Measurements from ENCODE around the gene TIMM22. TPM values are rescaled to one million over a fixed set of nuclear protein-coding genes. Genes with fewer than 3 reads are reported as not detected.
"Not testable (repeated sequence)": the region's sequence is repeated elsewhere in the genome, so short reads cannot be mapped to it uniquely, and the experiment has no call there.

Gene TIMM22
- total and polyA plus RNA-seq, 5 donors: 13.9 to 16.1 (median 14.2) TPM

DNA sequence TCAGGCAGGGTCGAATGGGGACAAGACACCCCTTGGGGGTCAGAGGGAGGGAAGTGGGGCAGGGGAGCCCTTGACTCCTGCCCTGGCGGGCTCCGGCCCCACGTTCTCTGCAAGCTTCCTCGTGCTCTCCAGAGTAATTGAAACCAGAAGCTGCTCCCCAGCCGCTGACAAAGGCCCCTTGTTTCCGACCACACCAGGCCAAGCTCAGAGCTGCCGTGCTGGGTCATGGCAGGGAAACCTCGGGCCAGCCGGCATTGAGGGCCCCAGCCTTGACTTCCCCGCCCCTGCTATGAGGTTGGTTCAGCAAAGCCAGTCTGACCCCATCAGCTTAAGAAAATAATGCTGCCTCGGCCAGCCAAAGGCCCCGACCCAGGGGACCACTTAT, 43.3 kb downstream of the TIMM22 start:
- ATAC-seq: peak; percentile 1 to 6
- Histone ChIP-seq H3K27ac (ENCODE audit: low read length) (peak overlapping the region; percentile 16), H3K4me1 (ENCODE audit: control insufficient read depth, insufficient read depth, low read length) (no peaks in the 10 kb centered on the region), H3K4me3 (ENCODE audit: low read length) (no peak overlapping the region), H3K9me3 (ENCODE audit: control insufficient read depth, low read length) (no peaks in the 10 kb centered on the region), H3K27me3 (ENCODE audit: control insufficient read depth, insufficient read depth) (no peaks in the 10 kb centered on the region)
- DNase-seq: peak; percentile 57 to 81 (median 71)
- intact Hi-C loops (cut with DNase I): no loop called here
- WGBS: 49% methylated on average over 13 of the region's 13 CpGs

DNA sequence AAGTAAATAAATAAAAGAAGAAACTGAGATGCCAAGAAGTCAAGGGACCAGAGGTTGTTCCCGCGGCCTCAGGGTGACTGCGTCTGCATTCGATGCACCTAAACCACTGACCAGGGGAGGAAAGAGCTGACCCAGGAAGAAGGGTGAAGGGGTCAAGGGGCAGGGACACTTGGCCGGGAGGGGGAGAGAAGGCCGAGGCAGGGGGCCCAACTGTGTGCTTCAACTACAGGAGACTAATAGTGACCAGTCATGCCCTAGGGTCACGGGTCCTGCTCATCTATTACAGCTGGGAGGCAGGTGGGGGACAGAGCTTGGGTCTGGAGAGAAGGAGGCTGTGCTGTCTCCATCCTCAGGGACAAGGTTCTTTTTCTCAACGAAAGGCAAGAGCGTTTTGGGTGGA, 44.8 kb downstream of the TIMM22 start:
- 94% methylated on average over 9 of the region's 9 CpGs for WGBS
- Histone ChIP-seq H3K9me3 (ENCODE audit: control insufficient read depth, low read length) (no peaks in the 10 kb centered on the region), H3K4me3 (ENCODE audit: low read length) (no peak overlapping the region), H3K27ac (ENCODE audit: low read length) (no peak overlapping the region), H3K4me1 (ENCODE audit: control insufficient read depth, insufficient read depth, low read length) (no peaks in the 10 kb centered on the region), H3K27me3 (ENCODE audit: control insufficient read depth, insufficient read depth) (no peaks in the 10 kb centered on the region)
- ATAC-seq (no peak), DNase-seq (peak in 2 of 3 donors; percentile 31 to 33)
- intact Hi-C loops (cut with DNase I): no loop called here

DNA sequence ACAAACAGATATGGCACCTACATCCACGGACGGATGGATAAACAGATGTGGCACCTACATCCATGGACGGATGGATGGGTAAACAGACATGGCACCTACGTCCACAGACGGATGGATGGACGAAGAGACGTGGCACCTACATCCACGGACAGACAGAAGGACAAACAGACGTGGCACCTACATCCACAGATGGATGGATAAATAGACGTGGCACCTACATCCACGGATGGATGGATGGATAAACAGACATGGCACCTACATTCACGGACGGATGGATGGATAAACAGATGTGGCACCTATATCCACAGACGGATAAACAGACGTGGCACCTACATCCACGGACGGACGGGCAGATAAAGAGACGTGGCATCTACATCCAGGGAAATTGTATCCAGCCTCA, 45.6 kb downstream of the TIMM22 start:
- H3K4me1 ChIP-seq (ENCODE audit: control insufficient read depth, insufficient read depth, low read length): no peaks in the 10 kb centered on the region
- intact Hi-C loops (cut with DNase I): no loop called here
- WGBS: 95% methylated on average over 19 of the region's 19 CpGs
- H3K27me3 ChIP-seq (ENCODE audit: control insufficient read depth, insufficient read depth): no peaks in the 10 kb centered on the region
- no peaks in the 10 kb centered on the region for H3K9me3 ChIP-seq (ENCODE audit: control insufficient read depth, low read length)
- ATAC-seq: no peak
- peak in 2 of 3 donors; percentile 7 to 9 for DNase-seq
- H3K4me3 ChIP-seq (ENCODE audit: low read length): no peak overlapping the region
- H3K27ac ChIP-seq (ENCODE audit: low read length): no peak overlapping the region

DNA sequence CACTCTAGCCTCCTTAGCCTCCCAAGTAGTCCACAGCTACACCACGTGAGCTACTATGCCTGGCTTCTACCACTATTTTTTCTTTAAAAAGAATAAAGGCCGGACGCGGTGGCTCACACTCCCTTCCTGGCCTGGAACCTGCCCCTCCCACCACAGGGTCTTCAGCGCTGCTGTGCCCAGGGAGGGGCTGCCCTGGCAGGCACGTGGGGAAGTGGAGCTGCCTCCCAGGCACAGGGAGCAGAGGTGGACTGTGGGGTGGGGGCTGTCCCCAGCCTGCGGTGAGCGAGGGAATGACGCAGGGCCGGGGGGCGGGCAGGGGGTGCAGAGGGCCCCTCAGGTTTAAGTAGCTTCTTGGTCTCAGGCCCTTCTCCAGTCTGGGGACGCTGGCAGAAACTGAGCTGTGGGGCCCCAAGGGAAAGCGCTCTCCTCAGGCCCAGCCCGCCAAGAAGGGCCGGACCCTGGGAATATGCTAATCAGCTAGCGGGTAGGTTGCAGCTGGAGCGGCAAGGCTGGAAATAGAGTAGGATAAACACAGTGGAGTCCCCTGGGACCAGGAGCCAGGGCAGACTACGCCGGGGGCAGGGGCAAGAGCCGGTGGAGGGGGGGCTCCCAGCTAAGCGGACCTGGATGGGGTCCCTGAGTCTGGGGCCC, 46.8 kb downstream of the TIMM22 start:
- ATAC-seq (peak; percentile 68 to 84), DNase-seq (peak; percentile 86 to 93 (median 92))
- Histone ChIP-seq H3K4me1 (ENCODE audit: control insufficient read depth, insufficient read depth, low read length) (no peaks in the 10 kb centered on the region), H3K27ac (ENCODE audit: low read length) (peak overlapping the region; percentile 44), H3K4me3 (ENCODE audit: low read length) (no peak overlapping the region), H3K9me3 (ENCODE audit: control insufficient read depth, low read length) (no peaks in the 10 kb centered on the region), H3K27me3 (ENCODE audit: control insufficient read depth, insufficient read depth) (no peaks in the 10 kb centered on the region)
- intact Hi-C loops (cut with DNase I): no loop called here
- 14% methylated on average over 21 of the region's 21 CpGs for WGBS

DNA sequence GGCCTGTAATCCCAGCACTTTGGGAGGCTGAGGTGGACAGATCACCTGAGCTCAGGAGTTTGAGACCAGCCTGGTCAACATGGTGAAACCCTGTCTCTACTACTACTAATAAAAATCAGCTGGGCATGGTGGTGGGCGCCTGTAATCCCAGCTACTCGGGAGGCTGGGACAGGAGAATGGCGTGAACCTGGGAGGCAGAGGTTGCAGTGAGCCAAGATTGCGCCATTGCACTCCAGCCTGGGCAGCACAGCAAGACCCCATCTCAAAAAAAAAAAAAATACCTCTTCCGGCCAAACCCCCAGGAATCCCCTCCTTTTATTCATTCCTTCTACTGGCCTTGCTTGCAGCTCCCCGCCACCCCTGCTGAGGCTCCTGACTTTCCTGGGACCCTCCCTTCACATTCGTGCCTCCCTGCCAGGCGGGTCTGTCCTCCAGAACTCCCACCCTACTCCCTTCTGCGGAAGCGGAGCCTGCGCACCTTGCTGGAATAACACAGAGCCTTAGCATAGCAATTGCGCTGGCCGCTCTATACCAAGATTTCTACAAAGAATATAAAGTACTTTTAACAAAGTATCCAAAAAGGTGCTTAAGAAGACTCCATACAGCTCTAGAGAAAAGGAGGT, 47.6 kb downstream of the TIMM22 start:
- WGBS: 86% methylated on average over 13 of the region's 13 CpGs
- H3K9me3 ChIP-seq (ENCODE audit: control insufficient read depth, low read length); ATAC-seq; H3K27me3 ChIP-seq (ENCODE audit: control insufficient read depth, insufficient read depth); H3K4me1 ChIP-seq (ENCODE audit: control insufficient read depth, insufficient read depth, low read length); H3K4me3 ChIP-seq (ENCODE audit: low read length): not testable (repeated sequence)
- H3K27ac ChIP-seq (ENCODE audit: low read length): peak overlapping the region; percentile 44
- intact Hi-C loops (cut with DNase I): loop anchor here in 1 of 4 donors (5.0 kb wide), 1 partner anchor 47 kb away; the partner anchor contains the start of gene TIMM22
- DNase-seq: peak in 2 of 3 donors; percentile 34 to 38

DNA sequence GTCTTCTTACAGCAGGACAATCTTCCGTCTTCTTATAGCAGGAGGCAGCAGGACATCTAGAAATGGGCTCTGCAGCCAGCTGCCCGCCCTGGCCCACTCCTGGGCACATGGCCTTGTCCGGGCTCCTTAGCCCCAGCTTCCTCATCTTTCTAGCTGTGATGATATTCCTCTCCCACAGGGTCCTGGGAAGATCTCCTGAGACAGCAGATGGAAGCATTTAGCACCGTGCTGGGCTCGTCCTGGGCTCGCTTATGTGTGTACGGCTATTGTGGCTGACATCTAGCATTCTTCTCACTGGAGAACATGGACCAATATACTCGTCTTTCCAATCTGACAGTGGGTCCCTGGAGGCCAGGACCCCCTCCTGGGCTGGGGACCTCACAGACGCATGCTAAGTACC, 48.5 kb downstream of the TIMM22 start:
- ATAC-seq: no peak
- Histone ChIP-seq H3K4me3 (ENCODE audit: low read length) (no peak overlapping the region), H3K27me3 (ENCODE audit: control insufficient read depth, insufficient read depth) (no peaks in the 10 kb centered on the region), H3K9me3 (ENCODE audit: control insufficient read depth, low read length) (no peaks in the 10 kb centered on the region), H3K4me1 (ENCODE audit: control insufficient read depth, insufficient read depth, low read length) (no peaks in the 10 kb centered on the region), H3K27ac (ENCODE audit: low read length) (no peak overlapping the region)
- peak in 2 of 3 donors; percentile 9 to 43 for DNase-seq
- 84% methylated on average over 9 of the region's 9 CpGs for WGBS
- intact Hi-C loops (cut with DNase I): loop anchor here in 1 of 4 donors (5.0 kb wide), 1 partner anchor 48 kb away; the partner anchor contains the start of gene TIMM22

DNA sequence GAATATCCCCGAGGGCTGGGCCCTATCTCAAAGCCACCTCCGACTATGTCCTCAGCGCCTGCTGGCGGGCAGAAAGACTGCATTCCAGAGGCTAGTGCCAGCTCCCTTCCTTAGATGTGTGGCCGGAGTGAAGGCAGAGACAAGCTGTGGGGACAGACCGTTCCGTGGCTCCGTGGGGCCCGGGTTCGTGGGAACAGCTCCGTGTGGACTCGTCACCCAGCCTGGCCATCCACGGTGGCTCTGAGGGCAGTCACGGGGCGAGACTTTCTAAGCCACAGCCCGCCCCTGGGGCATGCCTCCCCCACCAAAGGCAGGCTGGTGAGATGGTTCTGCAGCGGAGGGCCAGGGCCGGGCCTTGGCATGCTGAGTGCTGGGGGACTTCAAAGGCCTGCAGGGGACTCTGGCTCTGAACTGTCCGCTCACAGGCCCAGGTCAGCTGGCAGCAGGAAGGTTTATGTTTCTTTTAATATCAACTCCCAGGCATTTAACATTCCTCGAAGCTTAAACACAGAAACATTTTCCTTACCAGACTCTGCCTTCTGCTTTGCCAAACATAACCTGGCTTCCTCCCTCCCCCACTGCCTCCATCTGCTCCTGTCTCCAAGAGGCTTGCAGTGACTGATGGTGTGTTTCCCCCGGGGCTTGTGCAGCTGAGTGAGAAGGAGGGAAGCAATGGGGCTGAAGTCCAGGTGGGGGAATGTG, 50.4 kb downstream of the TIMM22 start:
- 49% methylated on average over 21 of the region's 21 CpGs for WGBS
- H3K9me3 ChIP-seq (ENCODE audit: control insufficient read depth, low read length): no peaks in the 10 kb centered on the region
- peak; percentile 61 to 75 for ATAC-seq
- H3K27ac ChIP-seq (ENCODE audit: low read length): peak overlapping the region; percentile 90
- H3K4me3 ChIP-seq (ENCODE audit: low read length): no peak overlapping the region
- H3K27me3 ChIP-seq (ENCODE audit: control insufficient read depth, insufficient read depth): no peaks in the 10 kb centered on the region
- H3K4me1 ChIP-seq (ENCODE audit: control insufficient read depth, insufficient read depth, low read length): no peaks in the 10 kb centered on the region
- DNase-seq: peak; percentile 71 to 89 (median 84)
- intact Hi-C loops (cut with DNase I): loop anchor here in 1 of 4 donors (5.0 kb wide), 1 partner anchor 50 kb away; the partner anchor contains the start of gene TIMM22

DNA sequence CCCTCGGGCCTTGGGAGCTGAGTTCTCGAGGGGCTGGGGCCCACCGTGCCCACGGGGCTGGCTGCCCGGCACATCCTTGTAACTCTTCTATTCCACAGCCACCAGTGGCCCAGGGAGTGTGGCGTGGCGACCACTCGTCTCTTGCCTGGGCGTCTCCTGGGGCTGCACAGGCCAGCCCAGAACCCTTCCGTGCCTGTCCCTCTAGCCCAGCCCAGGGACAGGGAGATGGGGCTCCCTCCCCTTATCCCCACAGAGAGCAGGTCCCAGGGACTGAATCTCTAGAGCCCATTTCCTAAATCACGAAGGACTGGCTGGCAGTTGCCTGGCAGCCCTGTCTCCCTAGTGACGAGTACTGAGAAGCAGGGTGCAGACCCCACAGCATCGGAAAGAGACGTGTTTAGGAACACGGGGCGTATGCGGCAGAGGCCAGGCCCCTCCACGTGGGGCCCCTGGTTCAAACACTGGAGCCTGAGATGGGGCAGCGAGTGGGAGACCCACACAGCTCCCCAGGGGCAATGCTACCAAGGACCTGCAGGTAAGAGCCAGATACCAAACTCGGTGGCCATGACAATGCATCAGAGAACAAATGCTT, 51.0 kb downstream of the TIMM22 start:
- intact Hi-C loops (cut with DNase I): loop anchor here in 1 of 4 donors (5.0 kb wide), 1 partner anchor 51 kb away; the partner anchor contains the start of gene TIMM22
- ATAC-seq (no peak), DNase-seq (peak in 2 of 3 donors; percentile 34 to 45)
- Histone ChIP-seq H3K27ac (ENCODE audit: low read length) (peak overlapping the region; percentile 90), H3K9me3 (ENCODE audit: control insufficient read depth, low read length) (no peaks in the 10 kb centered on the region), H3K4me3 (ENCODE audit: low read length) (no peak overlapping the region), H3K27me3 (ENCODE audit: control insufficient read depth, insufficient read depth) (no peaks in the 10 kb centered on the region), H3K4me1 (ENCODE audit: control insufficient read depth, insufficient read depth, low read length) (no peaks in the 10 kb centered on the region)
- WGBS: 68% methylated on average over 20 of the region's 20 CpGs

DNA sequence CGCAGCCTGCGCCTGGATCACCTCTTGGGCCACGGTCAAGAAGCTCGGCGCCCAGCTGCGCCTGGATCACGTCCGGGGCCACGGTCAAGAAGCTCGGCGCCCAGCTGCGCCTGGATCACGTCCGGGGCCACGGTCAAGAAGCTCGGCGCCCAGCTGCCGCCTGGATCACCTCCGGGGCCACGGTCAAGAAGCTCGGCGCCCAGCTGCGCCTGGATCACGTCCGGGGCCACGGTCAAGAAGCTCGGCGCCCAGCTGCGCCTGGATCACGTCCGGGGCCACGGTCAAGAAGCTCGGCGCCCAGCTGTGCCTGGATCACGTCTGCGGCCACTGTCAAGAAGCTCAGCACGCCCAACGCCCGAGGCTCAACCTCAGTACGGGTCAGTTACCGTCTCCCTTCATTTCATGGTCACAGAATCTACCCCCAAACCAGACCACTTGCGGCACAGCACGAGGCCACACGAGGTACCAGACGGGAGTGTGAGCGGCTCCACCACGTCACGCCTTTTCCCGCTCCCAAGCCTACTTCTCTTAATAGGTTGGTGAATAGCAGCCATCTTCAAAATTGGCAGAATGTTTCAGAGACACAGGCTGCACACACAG, 51.7 kb downstream of the TIMM22 start:
- H3K27me3 ChIP-seq (ENCODE audit: control insufficient read depth, insufficient read depth); H3K9me3 ChIP-seq (ENCODE audit: control insufficient read depth, low read length); ATAC-seq; H3K4me1 ChIP-seq (ENCODE audit: control insufficient read depth, insufficient read depth, low read length); H3K4me3 ChIP-seq (ENCODE audit: low read length): not testable (repeated sequence)
- 86% methylated on average over 49 of the region's 49 CpGs for WGBS
- peak in 2 of 3 donors; percentile 19 to 47 for DNase-seq
- peak overlapping the region; percentile 5 for H3K27ac ChIP-seq (ENCODE audit: low read length)
- intact Hi-C loops (cut with DNase I): loop anchor here in 1 of 4 donors (5.0 kb wide), 1 partner anchor 51 kb away; the partner anchor contains the start of gene TIMM22

DNA sequence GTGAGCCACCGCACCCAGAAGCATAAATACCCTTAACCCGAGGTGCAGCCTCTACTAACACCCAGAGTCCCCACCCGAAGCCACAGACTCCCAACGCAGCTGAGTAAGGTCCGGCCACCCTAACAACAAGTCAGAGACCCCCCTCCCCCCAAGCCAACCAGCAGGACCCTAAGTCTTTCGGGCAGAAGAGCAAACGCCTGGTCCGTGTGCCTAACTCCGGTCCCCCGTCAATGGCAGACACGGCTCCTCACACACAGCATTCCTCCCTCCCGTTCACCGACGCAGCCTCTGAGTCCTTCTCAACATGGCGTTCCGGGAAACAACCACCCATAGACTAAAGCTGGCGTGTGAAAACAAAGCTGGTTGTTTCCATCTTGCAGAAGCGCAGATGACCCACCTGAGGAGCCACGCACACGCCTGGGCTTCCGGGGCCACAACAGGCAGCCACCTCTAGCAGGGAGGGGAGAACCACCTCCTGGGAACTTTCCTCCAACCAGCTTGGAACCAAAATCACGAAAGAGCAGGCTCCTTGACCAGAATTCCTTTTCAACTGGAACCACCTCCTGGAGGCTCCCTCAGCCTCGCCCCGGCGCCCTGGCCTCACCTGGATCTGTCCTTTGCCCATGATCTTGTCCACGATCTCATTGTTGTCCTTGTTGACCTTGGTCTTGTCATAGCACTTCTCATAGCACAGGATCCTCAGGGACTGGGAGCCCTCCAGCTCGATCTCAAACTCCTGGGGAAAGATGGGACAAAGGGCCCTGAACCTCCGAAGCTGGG, 52.7 kb downstream of the TIMM22 start:
- no peaks in the 10 kb centered on the region for H3K4me1 ChIP-seq (ENCODE audit: control insufficient read depth, insufficient read depth, low read length)
- DNase-seq (peak in 2 of 3 donors; percentile 43 to 51), ATAC-seq (no peak)
- H3K9me3 ChIP-seq (ENCODE audit: control insufficient read depth, low read length): no peaks in the 10 kb centered on the region
- intact Hi-C loops (cut with DNase I): loop anchor here in 3 of 4 donors (5.0 to 10.0 kb wide), 3 partner anchors 45 to 255 kb away; partner anchors contain the start of gene TIMM22 (in 1 of the 3)
- 91% methylated on average over 28 of the region's 28 CpGs for WGBS
- no peak overlapping the region for H3K27ac ChIP-seq (ENCODE audit: low read length)
- no peaks in the 10 kb centered on the region for H3K27me3 ChIP-seq (ENCODE audit: control insufficient read depth, insufficient read depth)
- H3K4me3 ChIP-seq (ENCODE audit: low read length): no peak overlapping the region

All from right cardiac atrium (tissue), 5 donors.